NOMO-1 treated with DMSO at 0.1 percent for 48 hours (cell line): ENCODE measurements around the gene SCN11A.
"Not testable (repeated sequence)": the region's sequence is repeated elsewhere in the genome, so short reads cannot be mapped to it uniquely, and the experiment has no call there.

ENCODE experiments used
- DNase-seq: peaks from one replicate; lab custom pipeline; 2025; ENCODE audit not compliant: unreplicated experiment; lab: John Stamatoyannopoulos, UW

The SCN11A gene

DNA sequence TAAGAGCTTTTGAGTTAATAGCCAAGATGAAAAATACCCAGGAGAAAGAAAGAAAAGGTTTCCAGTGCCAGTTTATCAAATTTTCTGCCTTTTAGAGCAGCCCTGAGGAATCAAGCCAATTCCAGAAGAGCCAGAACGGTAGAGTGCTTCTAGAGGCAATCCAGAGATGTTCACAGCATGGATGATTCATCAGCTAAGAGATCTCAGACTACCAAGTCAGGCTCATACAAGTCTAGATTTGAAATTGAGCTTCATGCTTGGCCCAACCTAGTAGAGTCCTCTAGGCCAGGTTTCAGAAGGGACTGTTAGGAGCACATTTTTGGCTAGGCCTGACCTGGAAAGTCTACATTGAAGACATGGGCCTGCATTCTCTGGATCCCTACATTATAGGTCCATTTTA lies 15.5 kb upstream of the SCN11A start:
- DNase-seq = no peak

DNA sequence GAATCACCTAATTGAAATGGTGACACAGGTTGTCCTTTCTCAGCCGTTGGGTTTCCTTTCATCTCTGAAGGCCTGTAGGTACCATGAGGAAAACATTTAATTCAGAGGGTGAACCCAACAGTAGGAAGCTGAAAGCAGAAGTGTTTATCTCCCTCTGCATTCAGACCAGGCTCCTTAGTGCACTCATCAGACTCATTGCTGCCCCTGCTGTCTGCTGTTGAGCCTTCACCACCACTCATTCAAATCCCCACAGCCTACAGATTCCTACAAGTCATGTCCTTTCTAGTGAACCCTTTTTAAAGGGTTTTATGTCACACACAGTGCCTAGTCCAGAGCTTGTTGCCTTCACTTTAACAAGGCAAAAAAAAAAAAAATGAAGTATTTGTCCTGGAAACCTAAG lies 13.5 kb upstream of the SCN11A start:
- DNase-seq = peak; percentile 74

- DNase-seq = no peak
Observed at GRCh38 chr3:39064646-39065045, 12.9 kb upstream of the SCN11A start.

DNA sequence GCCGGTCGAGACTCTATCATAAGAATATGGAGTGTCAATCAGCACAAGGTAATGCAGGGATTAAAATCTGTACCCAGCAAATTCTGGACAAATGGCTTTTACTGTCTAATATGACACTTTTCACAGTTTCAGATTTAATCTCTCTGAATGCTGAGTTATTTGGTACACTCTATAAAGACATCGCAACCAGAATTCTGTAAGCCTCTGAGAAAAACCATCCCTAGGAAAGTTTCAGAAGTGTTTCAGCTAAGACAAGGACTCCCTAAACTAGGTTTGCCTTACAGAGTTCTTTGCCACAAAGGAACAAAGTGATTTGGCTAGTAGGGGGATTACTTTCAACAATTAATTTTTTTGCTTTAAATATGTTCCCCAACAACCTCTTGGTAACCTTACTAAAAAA lies 11.4 kb upstream of the SCN11A start:
- no peak for DNase-seq

DNA sequence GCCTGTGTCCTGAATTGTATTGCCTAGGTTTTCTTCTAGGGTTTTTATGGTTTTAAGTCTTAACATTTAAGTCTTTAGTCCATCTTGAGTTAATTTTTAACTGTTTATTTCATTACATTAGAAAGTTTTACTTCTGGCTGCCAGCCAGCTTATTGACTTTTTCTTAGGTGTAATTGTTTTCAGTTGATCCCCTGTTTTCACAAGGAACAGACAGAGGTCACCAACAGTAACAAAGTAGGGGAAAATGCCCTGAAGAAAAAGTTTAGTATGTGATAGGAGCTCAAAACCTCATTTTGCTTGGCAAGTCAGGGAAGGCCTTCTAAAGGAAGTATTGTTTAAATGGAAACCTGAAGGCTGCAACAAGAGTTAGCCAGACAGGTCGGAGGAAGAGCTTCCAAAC lies 10.4 kb upstream of the SCN11A start:
- no peak for DNase-seq

DNA sequence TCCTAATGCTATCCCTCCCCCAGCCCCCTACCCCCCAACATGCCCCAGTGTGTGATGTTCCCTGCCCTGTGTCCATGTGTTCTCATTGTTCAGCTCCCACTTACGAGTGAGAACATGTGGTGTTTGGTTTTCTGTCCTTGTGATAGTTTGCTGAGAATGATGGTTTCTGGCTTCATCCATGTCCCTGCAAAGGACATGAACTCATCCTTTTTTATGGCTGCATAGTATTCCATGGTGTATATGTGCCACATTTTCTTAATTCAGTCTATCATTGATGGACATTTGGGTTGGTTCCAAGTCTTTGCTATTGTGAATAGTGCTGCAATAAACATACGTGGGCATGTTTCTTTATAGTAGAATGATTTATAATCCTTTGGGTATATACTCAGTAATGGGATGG lies 9.5 kb upstream of the SCN11A start:
- DNase-seq = not testable (repeated sequence)

- DNase-seq = no peak
Observed at GRCh38 chr3:39056151-39056550, 4.4 kb upstream of the SCN11A start.

GRCh38 chr3:39053696-39054095 lies 2.0 kb upstream of the SCN11A start:
- DNase-seq = no peak

GRCh38 chr3:39052583-39052982 lies 839 bp upstream of the SCN11A start:
- DNase-seq = peak; percentile 26

GRCh38 chr3:39050029-39050428 lies 1.7 kb downstream of the SCN11A start:
- DNase-seq = peak; percentile 95

DNA sequence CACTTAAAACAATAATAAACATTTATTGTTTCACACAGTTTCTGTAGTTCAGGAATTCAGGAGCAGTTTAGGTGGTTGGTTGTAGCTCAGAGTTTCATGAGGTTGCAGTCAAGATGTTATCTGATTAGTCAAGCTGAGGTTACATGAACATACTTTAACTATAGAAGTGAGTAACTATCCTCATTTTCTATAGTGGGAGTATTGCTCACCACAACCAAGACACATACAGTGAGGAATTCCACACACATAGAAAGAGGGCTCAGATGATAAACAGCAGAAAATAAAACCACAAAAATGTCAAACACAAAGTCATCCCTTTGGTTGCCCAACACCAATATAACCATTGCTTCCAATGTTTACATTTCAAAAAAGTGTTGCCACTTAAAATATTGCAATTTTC lies 13.6 kb downstream of the SCN11A start:
- DNase-seq = no peak

- DNase-seq = no peak
Observed at GRCh38 chr3:39029556-39029955, 22.2 kb downstream of the SCN11A start.

DNA sequence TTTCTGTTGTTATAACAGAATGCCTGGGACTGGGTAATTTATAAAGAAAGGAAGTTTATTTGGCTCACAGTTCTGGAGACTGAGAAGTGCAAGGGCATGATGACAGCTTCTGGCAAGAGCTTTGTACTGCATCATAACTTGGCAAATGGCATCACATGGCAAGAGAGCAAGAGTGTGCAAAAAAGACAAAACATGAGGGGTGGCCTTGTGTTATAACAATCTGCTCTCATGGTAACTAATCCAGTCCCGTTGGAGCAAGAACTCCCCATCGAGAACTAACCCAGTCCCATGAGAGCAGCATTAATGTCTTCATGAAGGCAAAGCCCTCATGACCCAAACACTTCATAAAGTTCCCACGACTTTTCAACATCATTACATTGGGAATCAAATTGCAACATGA lies 23.2 kb downstream of the SCN11A start:
- no peak for DNase-seq

- DNase-seq = peak; percentile 78
Observed at GRCh38 chr3:39025222-39025970, 26.3 kb downstream of the SCN11A start.

DNA sequence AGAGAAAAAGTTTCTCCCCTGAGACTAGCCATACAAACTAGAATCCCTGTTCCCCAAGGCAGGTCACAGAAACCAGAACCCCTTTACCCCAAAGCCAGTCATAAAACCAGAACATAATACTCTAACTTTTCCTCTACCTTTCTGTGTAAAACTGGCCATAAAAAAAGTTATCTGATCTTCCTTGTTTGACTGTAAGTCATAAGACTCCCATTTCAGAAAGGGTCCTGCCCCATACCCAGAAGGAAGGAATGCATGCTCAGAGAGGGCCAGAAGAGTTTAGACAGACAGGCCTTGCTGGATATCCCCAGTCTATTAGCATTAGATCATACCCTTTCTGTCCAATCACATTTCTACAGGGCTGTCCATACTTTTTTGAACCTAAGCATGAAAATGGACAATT lies 27.2 kb downstream of the SCN11A start:
- no peak for DNase-seq

DNA sequence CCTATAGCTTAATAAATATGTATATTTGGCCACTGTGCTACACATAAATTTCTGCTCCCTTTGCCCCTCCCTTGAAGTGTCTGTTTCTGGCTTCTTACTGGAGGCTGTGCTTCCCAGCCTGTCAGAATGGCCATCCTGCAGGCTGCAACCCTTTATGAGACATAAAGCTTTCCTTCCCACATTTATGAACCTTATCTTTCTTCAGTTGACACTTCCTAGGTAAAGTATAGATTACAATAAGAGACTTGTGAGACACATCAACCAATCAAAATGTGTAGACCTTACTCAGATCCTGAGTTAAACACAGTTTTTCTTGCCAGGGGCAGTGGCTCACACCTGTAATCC lies 29.5 kb downstream of the SCN11A start:
- DNase-seq = no peak

DNA sequence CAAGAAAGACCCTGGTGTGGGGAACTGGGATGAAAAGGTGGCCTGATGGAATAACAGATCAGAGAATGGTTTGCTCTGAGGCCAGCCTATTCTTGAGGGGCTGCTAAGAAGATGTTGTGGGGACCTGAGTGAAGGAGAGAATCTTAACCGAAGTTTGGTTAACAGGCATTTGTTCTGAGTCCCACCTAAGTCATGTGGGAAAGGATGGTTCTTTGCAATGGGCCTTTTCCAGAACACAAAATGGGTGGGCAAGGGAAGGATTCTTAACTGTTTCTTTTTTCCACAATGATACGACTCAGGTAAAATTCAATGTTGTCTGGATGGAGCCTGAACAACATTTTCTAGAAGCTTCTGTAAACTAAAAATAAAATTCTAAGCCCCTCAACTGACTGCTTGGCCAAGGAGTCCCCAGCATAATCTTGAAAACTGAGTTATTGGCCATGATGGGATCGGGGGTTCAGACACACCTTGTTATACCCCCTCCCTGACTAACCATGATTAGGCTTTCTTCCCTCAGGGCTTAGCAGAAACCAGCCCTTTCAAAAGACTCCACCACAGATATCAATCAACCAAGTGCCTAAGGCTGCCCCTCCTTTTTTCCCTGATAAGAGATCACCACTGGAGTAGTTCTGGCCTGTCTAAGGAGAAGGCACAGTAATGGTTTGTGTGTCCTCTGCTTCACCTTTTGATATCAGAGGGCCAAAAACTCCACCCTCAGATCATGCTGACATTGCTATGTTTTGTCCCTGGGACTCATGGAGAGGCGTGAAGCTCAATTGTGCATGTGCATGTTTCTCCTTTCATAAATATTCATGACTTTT lies 30.1 kb downstream of the SCN11A start:
- DNase-seq = no peak

DNA sequence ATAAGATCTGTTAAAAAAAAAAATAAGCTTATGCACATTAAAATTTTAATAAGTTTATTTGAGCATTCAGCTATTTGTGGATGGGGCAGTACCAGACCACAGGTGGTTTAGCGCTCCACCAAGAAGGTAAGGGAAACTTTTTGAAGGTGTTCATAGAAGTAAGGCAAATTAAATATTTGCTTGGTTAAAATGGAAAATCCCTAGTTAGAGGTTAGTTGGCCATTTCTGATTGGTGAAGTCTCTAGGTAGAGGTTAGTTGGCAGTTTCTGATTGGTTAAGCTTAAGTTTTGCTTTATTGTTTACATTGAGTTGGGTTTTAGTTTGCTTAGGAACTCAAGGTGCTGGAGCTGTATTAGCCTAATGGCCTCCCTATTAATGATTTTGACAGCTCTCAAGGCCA lies 30.7 kb downstream of the SCN11A start:
- no peak for DNase-seq

DNA sequence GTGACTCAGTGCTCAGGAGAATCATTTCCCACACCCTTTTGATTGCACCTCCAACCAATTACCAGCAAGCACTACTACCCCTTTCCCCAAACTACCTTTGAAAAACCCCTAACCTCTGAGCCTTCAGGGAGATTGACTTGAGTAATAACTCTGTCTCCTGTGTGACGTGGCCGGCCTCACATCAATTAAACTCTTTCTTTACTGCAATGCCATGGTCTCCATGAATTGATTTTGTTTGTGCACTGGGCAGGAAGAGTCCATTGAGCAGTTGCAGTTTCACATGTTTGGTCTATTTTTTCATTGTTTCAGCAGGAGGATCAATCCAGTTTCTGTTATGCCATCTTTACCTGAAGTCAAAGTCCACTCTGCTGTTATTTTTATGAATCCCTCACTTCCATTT lies 32.4 kb downstream of the SCN11A start:
- DNase-seq = no peak

- DNase-seq = no peak
Observed at GRCh38 chr3:39015418-39015817, 36.3 kb downstream of the SCN11A start.

- DNase-seq = no peak
Observed at GRCh38 chr3:39013921-39014509, 37.7 kb downstream of the SCN11A start.

DNA sequence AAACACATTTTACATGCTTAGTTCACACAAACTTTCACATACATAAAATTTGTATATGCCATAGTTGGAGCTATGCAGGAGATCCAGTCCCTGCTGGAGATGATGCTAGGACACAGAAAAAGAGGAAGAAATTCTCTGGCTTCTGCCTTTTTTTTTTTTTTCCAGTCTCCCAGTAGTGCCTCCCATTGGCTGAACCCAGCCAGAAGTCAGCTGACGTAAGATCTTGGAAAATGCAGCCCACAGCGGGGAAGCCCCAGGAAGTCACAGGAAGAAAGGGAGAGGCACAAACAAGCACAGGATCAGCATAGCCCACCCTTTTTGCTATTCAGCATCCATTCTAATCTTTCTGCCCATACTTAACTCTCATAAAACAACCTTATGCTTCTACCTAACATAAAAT lies 38.5 kb downstream of the SCN11A start:
- DNase-seq = no peak
